Inflammatory macrophage (primary cell): Measurements from ENCODE around the gene PPP6R3.

Experiments
- DNase-seq, 2 donors: peaks; one replicate each; pipeline ENCODE4 v3.0.0-alpha.2; 2020 to 2022

Gene PPP6R3

GRCh38 chr11:68497761-68498160 is 37.2 kb downstream of the PPP6R3 start:
- peak in 1 of 2 donors; percentile 11 for DNase-seq

DNA sequence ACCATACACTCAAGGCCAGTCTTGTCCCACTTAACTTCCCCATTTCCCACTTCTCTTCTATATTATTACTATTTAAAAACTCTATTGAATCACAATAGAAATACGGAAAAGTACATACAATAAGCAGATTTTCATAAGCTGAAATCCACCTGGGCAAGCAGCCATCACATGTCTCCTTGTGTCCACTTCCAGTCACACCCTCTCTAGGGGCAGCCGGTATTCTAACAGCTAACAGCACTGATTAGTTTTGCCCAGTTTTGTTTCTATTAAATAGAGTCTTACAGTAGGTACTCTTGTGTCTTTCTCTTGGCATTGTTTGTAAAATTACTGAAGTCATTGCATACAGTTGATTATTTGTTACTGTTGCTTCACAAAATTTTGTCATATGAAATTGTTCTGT is 37.8 kb downstream of the PPP6R3 start:
- peak in 1 of 2 donors; percentile 28 for DNase-seq

GRCh38 chr11:68498903-68499883 is 38.6 kb downstream of the PPP6R3 start:
- DNase-seq: no peak

DNA sequence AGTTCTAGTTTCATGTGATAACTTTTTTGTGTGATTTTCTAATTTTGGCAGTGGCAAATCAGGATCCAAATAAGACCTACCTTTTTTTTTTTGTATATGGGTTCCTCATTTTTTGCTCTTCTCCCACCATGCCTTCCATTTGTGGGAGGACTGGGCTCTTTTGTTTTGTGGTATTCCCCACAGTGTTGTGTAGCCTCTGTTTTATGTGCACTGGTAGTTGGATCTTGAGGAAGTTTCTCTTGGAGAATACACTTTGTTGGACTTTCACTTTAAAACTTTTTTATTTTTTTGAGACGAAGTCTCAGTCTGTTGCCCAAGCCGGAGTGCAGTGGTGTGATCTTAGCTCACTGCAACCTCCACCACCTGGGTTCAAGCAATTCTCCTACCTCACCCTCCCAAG is 39.7 kb downstream of the PPP6R3 start:
- DNase-seq: peak in 1 of 2 donors; percentile 27

DNA sequence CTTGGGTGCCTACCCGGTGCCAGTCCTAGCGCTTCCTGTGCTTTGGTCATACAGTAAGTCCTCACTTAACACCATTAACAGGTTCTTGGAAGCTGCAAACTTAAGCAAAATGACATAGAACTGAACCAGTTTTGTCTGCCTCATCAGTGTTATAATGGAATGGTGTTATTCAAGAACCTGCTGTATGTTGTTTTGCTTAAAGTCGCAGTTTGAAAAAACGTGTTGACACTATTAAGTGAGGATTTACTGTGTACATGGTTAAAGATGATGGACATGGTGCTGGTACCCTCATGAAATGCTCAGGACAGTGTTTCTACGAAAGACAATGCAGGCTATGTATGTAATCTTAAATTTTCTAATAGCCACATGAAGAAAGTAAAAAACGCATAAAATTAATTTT is 41.3 kb downstream of the PPP6R3 start:
- DNase-seq: no peak

GRCh38 chr11:68503251-68503687 is 42.7 kb downstream of the PPP6R3 start:
- no peak for DNase-seq

DNA sequence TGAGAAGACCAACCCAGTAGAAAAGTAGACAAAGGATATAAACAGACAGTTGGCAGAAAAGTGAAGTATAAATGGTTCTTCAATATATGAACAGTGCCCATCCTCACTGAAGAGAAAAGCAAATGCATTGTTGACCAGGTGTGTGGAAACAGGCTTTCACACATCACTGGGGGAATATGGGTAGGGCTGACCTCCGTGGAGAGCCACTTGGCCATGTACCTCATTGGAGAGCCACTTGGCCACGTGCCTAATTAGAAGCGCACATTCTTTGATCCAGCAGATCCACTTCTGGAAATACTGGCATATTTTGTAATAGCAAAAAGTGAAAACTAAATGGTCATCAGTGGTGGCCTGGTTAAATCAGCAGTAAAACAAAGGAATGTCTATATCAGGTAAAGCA is 43.2 kb downstream of the PPP6R3 start:
- DNase-seq: no peak

DNA sequence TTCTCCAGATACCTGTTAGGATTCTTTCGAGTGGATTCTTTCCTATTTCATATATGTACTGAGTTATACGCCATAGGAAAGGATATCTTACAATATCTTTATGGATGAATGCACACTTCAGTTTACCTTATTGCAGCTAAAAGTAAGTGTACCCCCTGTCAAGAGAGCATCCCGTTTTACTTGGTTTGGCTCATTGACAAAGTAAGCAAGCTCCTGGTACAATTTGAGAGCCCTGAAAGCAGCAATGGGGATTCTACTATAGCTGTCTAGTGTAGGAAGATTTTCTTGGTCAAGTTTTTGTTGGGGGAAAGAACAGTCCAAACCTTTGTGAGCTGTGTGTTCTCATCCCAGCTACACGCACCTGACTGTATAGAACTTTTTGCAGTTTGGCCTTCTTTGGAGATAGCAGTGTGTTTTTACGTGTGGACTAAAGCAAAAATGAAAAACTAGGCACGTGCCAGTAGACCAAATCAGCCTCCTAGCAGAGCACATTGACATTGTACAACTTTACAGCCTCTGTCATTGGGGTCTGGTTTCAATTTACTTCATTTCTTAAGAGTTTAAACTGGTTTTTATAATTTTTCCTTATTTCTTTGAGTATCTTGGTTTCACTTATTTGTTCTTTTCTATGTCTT is 44.0 kb downstream of the PPP6R3 start:
- DNase-seq: no peak

- no peak for DNase-seq
Observed at GRCh38 chr11:68505596-68505995, 45.0 kb downstream of the PPP6R3 start.

DNA sequence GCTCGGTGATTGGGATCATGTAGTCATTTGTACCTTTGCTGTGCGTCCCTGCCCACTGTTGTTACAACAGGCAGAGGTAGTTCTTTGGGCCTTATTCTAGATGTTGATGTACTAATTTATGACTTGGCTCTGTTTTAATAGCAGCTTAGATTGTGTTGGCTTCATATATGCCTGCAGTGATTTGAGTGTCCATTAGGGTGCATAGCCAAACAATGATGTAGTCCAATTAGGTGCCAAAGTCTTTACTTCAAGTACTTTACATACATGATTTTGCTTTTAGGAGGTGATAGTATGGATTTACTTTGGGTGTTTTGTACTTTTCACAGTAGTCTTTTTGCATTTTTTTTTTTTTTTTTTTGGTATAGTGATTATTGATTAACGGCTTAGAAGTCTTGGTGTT is 46.4 kb downstream of the PPP6R3 start:
- DNase-seq: no peak

DNA sequence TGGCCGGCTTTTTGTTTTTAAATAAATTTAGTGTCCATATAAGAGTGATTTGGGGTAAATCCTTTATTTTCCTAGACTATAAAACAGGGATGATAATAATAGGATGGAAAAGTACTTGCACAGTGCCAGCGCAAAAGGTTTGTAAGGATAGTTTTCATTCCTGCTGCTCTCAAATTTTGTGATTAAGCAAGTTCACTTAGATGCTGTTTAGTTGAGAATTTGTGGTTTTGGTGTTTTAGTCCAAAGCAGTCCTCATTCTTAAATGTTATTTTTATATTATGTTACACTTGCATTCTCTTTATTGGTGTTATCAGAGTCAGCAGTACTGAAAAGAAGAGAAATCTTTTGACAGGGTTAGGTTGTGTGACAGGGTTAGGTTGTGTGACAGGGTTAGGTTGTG is 47.9 kb downstream of the PPP6R3 start:
- no peak for DNase-seq

DNA sequence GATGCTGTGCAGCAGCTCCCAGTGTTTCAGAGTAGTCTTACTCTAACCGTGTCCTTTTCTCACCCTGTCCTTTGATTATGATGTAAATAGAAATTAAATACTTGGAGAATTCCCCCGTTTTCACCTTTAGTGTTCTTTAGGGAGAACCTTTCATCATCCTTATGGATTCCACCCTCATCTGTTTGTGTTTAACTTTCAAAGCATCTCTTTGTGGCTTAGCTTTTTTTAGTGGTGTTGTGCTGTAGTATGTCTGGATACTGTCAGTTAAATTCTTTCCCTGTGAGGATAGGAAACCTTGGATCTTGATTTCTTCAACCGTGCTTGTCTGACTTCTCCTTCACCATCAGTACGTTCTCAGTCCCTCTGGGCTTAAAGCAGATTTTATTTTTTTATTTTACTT is 48.5 kb downstream of the PPP6R3 start:
- no peak for DNase-seq

DNA sequence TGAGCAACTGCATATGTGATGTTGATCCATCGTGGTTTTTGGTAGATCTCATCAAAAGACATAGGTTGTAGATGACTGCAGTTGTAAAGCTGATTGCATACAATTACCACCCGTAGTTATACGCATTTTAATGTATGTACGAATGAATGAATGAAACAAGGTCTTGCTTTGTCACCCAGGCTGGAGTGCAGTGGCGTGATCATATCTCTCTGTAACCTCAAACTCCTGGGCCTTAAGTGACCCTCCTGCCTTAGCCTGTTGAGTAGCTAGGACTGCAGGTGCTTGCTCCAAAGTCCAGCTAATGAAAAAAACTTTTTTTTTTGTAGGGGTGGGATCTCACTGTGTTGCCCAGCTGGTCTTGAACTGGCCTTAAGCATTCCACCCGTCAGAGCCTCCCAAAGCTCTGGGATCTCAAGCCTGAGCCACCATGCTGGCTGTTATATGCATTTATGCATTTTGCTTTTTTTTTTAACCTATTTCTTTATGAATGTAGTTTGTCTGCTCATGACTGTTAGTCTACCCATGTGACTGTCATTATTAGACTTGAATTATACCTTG is 53.5 kb downstream of the PPP6R3 start:
- DNase-seq: no peak

GRCh38 chr11:68517121-68517741 is 56.7 kb downstream of the PPP6R3 start:
- DNase-seq: no peak

DNA sequence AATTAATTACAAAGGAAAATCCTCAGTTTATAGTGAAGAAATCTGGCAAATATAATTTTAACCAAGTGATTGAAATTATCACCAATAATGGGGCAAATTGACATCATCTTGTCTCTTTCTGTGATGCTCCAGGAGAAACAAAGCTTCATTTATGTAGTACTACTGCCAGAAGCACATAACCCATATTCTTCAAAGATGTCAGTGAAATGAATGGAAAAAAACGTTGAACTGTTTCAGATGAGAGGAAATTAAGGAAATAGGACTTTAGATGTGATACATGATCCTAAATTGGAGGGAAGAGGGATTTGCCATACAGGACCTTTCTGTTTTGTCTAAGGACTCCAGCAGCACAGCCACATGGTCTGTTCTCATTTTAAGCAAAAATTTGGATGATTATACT is 57.6 kb downstream of the PPP6R3 start:
- no peak for DNase-seq

DNA sequence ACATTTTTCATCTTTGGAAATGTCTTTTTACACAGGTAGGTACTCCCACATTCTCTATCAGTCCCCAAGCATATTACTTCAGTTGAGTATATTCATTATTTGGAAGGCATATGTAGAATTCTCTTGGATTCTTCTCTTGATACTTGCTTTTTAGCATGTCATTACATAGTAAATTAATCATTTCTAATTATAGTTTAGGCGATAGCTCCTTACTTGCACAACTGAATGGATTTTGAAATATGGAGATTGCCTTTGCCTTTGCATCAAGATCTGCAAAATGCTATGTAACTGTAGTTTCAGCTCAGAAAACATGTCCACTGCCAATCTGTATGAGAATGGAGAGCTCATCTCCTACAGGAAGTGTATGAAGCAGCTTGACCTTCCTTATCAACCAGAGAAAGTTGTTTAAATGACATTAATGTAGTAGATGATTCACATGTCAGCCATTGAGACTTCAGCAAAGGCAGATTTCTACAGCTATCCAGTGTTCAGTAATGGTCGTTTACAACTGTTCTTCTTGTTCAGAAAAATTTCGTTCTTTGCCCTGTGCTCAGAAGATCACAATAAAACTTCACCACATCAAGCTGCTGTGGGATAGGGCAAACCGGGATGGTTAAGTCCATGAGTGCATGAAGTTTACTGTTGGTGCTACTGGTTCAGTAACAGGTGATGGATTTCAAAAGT is 61.6 kb downstream of the PPP6R3 start:
- peak; percentile 15 to 29 for DNase-seq

DNA sequence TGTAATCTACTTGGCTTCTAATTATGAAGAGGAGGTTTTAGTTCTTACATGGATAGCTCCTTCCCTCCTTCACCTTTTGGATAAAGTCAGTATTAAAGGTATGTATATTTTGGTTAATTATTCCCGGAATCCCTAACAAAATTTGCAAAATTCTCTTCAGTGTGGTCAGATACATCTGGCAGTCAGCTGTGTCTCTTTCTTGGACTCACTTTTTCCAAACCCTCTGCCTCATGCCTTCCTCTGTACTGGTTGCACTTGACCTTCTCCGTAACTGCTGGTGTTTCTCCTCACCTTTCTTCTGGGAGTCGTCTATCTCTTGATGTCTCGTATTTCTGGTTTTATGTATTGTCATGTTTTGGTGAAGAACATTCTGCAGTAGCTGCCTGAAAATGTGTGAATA is 62.5 kb downstream of the PPP6R3 start:
- DNase-seq: no peak

DNA sequence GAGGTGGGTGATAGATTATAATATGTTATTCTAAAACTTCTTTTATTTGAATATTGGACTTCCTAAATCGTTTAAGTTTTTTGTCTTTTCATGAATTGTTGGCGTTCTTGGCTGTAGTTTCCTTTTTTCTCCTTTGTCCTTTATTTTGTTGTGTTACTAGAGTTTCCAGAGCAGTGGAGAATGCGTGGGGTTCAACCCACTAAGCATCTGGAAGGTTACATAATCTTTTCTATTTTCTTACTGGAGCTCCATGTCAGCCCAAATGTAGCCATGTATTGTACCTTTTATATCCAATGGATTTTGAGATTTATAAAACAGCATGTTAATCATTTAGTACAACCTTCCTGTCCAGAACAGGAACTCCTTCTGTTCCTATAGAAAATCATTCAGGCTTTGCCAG is 63.2 kb downstream of the PPP6R3 start:
- no peak for DNase-seq

DNA sequence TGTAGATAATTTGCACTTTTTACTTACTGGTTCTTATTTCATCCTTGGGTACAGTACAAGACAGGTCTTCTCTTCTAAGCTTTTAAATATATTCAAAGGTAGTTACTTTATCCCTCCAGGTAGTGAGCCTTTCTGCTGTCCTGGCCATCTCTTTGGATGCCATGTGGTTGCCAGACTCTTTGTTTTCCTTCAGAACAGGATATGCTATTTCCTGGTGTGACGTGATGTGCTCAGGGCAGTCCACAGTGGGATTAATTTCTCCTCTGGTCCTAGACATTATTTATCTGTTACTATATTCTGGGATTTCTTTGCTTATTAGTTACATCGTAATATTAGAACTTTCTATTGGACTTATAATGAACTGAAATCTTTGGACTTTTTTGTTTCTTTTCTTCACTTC is 63.7 kb downstream of the PPP6R3 start:
- no peak for DNase-seq

DNA sequence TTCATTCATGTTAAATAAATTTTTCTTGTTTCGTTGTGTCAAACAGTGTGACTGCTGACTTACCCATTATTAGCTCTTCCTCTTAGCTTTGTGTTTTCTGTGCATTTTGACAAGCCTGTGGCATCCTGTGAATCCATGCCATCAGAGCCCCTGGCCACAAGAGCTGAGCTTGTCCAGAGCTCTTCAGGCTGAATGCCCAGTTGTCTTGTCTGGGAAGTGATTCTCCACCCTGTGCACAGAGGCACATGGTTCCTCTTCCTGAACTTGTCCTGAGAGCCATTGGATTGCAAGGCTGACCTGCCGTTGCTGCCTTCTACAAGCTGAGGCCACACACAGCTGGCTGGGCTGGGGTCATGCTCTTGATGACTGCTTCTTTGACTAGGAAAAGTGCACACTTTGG is 64.1 kb downstream of the PPP6R3 start:
- DNase-seq: peak; percentile 36 to 58

GRCh38 chr11:68525336-68525735 is 64.8 kb downstream of the PPP6R3 start:
- DNase-seq: no peak

GRCh38 chr11:68525930-68526329 is 65.4 kb downstream of the PPP6R3 start:
- no peak for DNase-seq

- no peak for DNase-seq
Observed at GRCh38 chr11:68527585-68527984, 67.0 kb downstream of the PPP6R3 start.
